SK-N-MC (cell line): ENCODE data around the gene KPNA4.

Experiments used
- DNase-seq: peaks from one replicate; pipeline ENCODE4 v3.0.0-alpha.2; 2011; ENCODE audit warnings: low read depth, low spot score
- H3K27ac ChIP-seq: fragments of 200-600 bp; sonication (generic); 2 replicates; pipeline ENCODE4 v1.5.1; 2016; ENCODE audit warnings: mixed run types
- H3K36me3 ChIP-seq: fragments of 200-600 bp; sonication (generic); 2 replicates; pipeline ENCODE4 v1.6.1; 2017; ENCODE audit warnings: antibody characterized with exemption, low read length, mixed read lengths; ENCODE audit not compliant: insufficient read depth
- H3K4me3 ChIP-seq: fragments of 200-600 bp; sonication (generic); 2 replicates; pipeline ENCODE4 v1.5.1; 2016
- H3K9ac ChIP-seq: fragments of 200-600 bp; sonication (generic); 2 replicates; pipeline ENCODE4 v1.8.0; 2017; ENCODE audit warnings: mixed run types, mixed read lengths; ENCODE audit not compliant: insufficient read length
- H3K9me3 ChIP-seq: fragments of 200-600 bp; sonication (generic); 2 replicates; pipeline ENCODE4 v1.6.1; 2017; ENCODE audit warnings: low read depth, mild to moderate bottlenecking, antibody characterized with exemption, low read length, moderate library complexity, mixed read lengths
- EZH2 ChIP-seq: fragments of 200-600 bp; sonication (generic); IDR thresholded peaks from one replicate; pipeline ENCODE4 v1.6.1; 2017; ENCODE audit warnings: antibody characterized with exemption
- FOXP2 ChIP-seq: optimal IDR thresholded peaks from 2 replicates; pipeline ENCODE3; 2011; ENCODE audit warnings: mild to moderate bottlenecking, moderate library complexity; ENCODE audit not compliant: insufficient read depth; ENCODE audit errors: extremely low read length, control extremely low read depth
- POLR2AphosphoS5 ChIP-seq: IDR thresholded peaks from 2 replicates; pipeline ENCODE4 v1.6.1; 2012; ENCODE audit warnings: mild to moderate bottlenecking, low read depth, low read length, borderline replicate concordance

KPNA4 gene

DNA sequence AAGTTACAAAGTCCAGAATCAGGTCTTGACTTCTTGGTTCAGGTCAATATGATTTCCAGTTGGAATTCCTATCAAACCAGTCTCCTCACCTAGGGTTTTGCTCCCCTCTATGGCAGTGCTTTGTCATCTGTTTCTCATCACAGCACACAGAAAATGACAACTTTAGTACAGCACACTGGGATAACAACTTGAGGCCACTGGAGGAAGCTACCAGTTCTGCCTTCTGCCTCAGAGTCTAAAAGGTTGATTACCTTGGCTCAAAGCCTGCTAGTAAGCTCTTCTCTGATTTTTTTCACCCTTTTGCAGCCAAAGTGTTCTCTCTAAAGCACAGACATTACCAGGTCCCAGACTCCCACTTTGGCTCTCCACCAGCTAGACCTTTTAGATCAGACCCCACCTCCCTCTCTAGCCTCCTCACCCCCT lies 90.9 kb downstream of the KPNA4 start:
- Histone ChIP-seq H3K4me3 (no peak overlapping the region), H3K36me3 (no peaks in the 10 kb centered on the region), H3K9ac (no peak overlapping the region), H3K9me3 (no peaks in the 10 kb centered on the region), H3K27ac (no peak overlapping the region)
- TF ChIP-seq POLR2AphosphoS5 (no peak), FOXP2 (no peak), EZH2 (no peak)
- DNase-seq, result no peak

- TF ChIP-seq POLR2AphosphoS5, result no peak
- TF ChIP-seq EZH2, result no peak
- TF ChIP-seq FOXP2, result no peak
- no peaks in the 10 kb centered on the region for H3K9me3 ChIP-seq
- H3K27ac ChIP-seq, result no peak overlapping the region
- DNase-seq, result no peak
- no peak overlapping the region for H3K4me3 ChIP-seq
- no peak overlapping the region for H3K9ac ChIP-seq
- no peaks in the 10 kb centered on the region for H3K36me3 ChIP-seq
These were observed 91.4 kb downstream of the KPNA4 start for GRCh38 chr3:160473978-160474377.

DNA sequence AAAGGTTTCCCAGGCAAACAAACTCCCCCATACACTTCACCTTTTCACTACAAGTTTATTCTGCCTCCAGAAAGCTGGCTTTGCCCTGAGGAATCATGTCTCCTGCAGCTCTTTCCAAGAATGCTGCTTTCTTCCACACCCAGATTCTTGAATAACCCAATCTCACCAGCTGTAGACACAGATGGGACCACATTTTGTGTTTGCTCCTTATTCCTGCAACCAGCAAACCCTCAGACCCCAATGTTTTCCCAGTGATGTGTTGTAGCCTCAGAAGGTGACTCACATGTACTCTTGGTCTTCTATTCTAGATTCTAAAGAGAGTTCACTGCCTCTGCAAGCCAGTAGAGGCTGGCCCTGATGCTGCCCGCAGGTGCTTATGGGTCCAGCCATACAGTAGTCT lies 92.2 kb downstream of the KPNA4 start:
- Histone ChIP-seq H3K4me3 (no peak overlapping the region), H3K36me3 (no peaks in the 10 kb centered on the region), H3K27ac (no peak overlapping the region), H3K9ac (no peak overlapping the region), H3K9me3 (no peaks in the 10 kb centered on the region)
- TF ChIP-seq FOXP2, result no peak
- no peak for TF ChIP-seq POLR2AphosphoS5
- no peak for TF ChIP-seq EZH2
- no peak for DNase-seq

- TF ChIP-seq POLR2AphosphoS5 (no peak), EZH2 (no peak), FOXP2 (no peak)
- no peak for DNase-seq
- Histone ChIP-seq H3K9me3 (no peaks in the 10 kb centered on the region), H3K9ac (no peak overlapping the region), H3K27ac (no peak overlapping the region), H3K36me3 (no peaks in the 10 kb centered on the region), H3K4me3 (no peak overlapping the region)
These were observed 93.0 kb downstream of the KPNA4 start for GRCh38 chr3:160472344-160472743.

- DNase-seq, result no peak
- TF ChIP-seq FOXP2, result no peak
- TF ChIP-seq EZH2, result no peak
- no peak for TF ChIP-seq POLR2AphosphoS5
- H3K4me3 ChIP-seq, result no peak overlapping the region
These were observed 93.5 kb downstream of the KPNA4 start for GRCh38 chr3:160471892-160472291.

DNA sequence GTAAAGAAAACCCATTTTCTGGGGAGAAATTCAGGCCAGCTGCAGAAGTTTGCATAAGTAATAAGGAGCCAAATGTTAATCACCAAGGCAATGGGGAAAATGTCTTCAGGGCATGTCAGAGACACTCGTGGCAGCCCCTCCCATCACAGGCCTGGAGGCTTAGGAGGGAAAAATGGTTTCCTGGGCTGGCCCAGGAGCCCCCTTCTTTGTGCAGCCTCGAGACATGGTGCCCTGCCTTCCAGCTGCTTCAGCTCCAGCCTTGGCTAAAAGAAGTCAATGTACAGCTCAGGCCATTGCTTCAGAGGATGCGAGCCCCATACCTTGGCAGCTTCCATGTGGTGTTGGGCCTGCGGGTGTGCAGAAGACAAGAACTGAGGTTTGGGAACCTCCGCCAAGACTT lies 95.2 kb downstream of the KPNA4 start:
- no peak for TF ChIP-seq FOXP2

More at GRCh38 chr3:160471892-160472291, 93.5 kb downstream of the KPNA4 start:
- H3K9me3 ChIP-seq, result no peaks in the 10 kb centered on the region
- no peaks in the 10 kb centered on the region for H3K36me3 ChIP-seq
- H3K27ac ChIP-seq, result no peak overlapping the region
- H3K9ac ChIP-seq, result no peak overlapping the region

GRCh38 chr3:160464971-160465370 lies 100.4 kb downstream of the KPNA4 start:
- Histone ChIP-seq H3K9ac (no peak overlapping the region), H3K36me3 (no peaks in the 10 kb centered on the region), H3K9me3 (no peaks in the 10 kb centered on the region), H3K27ac (no peak overlapping the region), H3K4me3 (no peak overlapping the region)
- DNase-seq, result no peak
- no peak for TF ChIP-seq POLR2AphosphoS5
- no peak for TF ChIP-seq FOXP2
- TF ChIP-seq EZH2, result no peak

More for the DNA sequence above, 95.2 kb downstream of the KPNA4 start:
- DNase-seq, result no peak
- no peaks in the 10 kb centered on the region for H3K9me3 ChIP-seq
- no peak overlapping the region for H3K4me3 ChIP-seq
- H3K9ac ChIP-seq, result no peak overlapping the region
- H3K27ac ChIP-seq, result no peak overlapping the region
- no peaks in the 10 kb centered on the region for H3K36me3 ChIP-seq

- DNase-seq, result no peak
- TF ChIP-seq FOXP2 (no peak), POLR2AphosphoS5 (no peak)
- Histone ChIP-seq H3K9ac (no peak overlapping the region), H3K36me3 (no peaks in the 10 kb centered on the region), H3K27ac (no peak overlapping the region), H3K4me3 (no peak overlapping the region), H3K9me3 (no peaks in the 10 kb centered on the region)
These were observed 101.0 kb downstream of the KPNA4 start for GRCh38 chr3:160464321-160464720.

GRCh38 chr3:160460033-160460432 lies 105.3 kb downstream of the KPNA4 start:
- H3K9me3 ChIP-seq, result no peaks in the 10 kb centered on the region
- H3K9ac ChIP-seq, result no peak overlapping the region
- H3K27ac ChIP-seq, result no peak overlapping the region
- no peak for DNase-seq
- TF ChIP-seq FOXP2 (no peak), EZH2 (no peak), POLR2AphosphoS5 (no peak)
- H3K4me3 ChIP-seq, result no peak overlapping the region
- no peaks in the 10 kb centered on the region for H3K36me3 ChIP-seq
